GM19324 (cell line): ENCODE data around the gene PTPRD.

ENCODE experiments used
- ATAC-seq: cut with Tn5 transposase; IDR thresholded peaks from one replicate; pipeline ENCODE4 v1.9.1; 2021; ENCODE audit warnings: mild to moderate bottlenecking, moderate library complexity; ENCODE audit not compliant: unreplicated experiment, low FRiP score

The PTPRD gene

DNA sequence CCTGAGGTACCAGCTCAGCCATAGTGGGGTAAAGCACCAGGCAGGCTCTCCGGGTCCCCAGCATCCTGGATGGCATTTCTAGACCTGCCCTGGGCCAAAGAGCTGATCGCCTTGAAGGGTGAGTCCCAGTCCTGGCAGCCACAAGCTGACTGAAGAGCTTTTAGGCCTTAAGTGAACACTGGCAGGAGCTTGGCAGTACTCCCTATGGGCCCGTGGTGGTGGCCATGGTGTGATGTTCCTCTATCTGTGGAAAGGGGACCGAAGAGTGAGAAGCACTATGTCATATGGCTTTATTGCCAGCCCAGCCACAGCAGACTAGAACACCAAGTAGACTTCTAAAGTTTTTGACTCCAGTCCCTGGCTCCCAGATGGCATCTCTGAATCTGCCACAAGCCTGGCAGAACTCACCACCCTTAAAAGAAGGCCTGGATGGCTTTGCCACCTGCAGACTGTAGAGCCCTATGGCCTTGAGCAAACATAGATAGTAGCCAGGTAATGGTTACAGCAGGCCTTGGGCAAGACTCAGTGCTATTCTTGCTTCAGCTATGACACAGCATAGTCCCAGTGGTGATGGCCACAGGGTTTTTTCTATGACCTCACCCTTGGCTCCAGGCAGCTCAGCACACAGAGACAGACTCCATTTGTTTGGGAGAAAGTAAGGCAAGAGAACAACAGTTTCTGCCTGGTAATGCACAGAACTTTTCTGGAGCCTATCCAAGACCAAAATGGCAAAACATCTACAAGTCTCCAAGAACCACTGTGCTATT lies 2011.7 kb downstream of the PTPRD start:
- no peak for ATAC-seq

DNA sequence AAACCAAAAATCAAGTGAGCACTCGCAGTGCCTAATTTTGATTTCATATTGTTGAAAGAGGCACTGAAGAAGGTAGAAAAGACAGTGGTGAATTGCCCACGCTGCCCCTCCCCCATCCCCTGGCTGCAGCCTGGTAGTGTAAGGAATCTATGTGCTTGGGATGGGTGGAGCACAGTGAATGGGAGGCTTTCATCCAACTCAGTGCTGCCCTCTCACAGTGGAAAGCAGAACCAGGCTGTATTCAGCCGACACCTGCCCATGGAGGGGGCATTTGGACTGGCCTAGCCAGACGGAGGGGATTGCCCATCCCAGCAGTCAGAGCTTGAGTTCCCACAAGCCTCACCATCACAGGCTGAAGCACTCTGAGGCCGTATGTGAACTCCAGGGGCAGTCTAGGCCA lies 2012.9 kb downstream of the PTPRD start:
- no peak for ATAC-seq

DNA sequence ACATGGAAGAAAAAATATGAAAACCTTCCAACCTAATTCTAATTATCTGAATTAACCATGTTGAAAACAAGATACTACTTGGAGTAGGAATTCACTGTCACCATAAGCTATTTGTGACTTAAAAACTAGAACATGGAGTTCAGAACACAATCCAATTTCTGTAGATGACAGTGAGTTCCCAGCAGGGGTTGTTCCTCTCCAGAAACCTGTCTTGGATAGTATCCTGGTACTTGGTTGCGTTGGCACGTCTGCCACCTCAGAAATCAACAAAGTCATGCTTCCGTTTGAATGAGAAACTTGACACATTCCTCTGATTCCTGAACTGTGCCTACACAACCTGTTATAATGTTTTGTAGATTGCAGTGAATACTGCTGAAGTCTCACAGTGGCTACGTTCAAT lies 2023.3 kb downstream of the PTPRD start:
- no peak for ATAC-seq

DNA sequence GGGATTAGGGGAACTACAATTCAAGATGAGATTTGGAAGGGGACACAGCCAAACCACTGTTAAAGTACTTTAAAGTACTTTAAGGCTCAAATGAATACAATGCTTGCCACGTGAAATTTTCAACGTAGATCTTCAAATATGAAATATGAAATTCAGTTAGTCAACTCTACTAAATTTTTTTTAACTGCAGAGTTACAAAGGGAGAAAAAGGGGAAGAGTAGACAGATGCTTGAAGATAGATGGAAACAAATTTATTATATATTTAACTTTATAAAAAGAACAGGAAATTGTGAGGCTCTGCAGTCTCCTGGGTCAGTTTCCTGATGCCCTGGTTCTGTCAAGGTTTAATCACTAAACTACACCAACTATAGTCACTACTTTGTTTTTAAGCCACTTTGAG lies 2027.8 kb downstream of the PTPRD start:
- no peak for ATAC-seq

DNA sequence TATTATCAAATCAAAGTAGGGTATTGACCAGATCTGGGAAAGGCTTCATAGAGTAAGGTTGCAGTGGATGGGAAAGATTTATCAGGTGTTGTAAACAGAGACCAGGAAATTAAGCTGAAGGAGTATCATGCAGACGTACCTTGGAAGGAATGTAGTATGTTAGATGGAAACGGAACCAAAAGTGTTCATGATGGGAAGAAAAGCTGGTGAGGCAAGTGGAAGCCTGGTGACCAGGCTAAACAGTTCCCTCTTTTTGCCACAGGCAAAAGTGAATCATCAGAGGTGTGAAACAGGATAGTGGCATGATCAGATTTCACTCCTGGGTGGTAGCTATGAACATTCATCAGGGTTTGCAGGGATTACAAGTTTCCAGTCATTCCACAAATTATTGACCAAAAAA lies 2033.1 kb downstream of the PTPRD start:
- no peak for ATAC-seq

DNA sequence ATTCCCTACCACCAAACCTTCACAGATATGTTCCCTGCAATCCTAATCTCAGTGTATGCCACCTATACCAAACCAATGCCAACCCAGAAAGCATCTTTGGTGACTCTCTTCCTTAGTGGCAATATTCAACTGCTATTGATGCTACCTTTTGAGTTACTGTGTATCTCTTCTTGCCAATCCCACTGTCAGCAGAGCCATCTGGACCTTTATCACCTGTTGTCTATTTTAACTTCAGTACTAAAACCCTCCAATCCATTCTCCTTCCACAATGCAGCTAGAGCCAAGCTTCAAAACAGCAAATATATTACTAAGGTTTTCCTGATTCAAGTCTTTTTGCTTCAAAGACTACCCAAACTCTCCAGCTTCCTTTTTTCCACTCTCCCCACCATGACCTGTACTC lies 2036.1 kb downstream of the PTPRD start:
- no peak for ATAC-seq

DNA sequence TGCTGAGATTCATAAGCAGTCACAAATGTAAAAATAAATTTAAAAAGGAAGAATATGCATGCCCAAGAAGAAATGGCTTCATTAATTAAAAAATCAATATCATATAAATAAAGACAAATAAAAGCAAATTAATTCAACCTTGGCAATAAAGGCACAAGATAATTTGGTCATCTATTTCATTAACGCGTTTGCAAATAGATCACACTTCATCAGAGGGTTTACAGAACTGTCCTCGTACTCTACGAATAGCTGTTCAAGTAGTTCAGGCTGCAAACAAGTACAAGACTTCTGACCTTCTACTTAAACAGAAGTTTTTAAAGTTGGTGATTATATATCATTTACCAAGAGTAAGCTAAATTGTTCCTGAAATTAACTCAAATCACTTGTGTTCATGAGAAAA lies 2038.0 kb downstream of the PTPRD start:
- no peak for ATAC-seq

DNA sequence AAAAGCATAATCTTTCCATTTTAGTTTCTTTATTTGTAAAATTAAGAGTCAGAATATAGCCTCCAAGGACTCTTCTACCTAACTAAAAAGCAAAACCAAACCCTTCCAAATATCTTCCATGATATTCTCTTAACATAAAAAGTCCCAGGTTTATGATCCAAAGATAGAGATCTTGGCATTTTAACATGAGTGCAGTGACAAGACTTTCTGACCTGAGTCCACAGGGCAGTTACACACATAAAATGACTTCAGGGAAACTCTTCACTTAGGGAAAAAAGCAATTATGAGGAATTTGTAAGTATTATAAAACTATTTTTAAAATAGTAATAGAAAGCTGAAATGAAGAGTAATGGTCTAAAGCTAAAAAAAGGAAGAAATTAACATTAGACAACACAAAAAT lies 2040.6 kb downstream of the PTPRD start:
- no peak for ATAC-seq

DNA sequence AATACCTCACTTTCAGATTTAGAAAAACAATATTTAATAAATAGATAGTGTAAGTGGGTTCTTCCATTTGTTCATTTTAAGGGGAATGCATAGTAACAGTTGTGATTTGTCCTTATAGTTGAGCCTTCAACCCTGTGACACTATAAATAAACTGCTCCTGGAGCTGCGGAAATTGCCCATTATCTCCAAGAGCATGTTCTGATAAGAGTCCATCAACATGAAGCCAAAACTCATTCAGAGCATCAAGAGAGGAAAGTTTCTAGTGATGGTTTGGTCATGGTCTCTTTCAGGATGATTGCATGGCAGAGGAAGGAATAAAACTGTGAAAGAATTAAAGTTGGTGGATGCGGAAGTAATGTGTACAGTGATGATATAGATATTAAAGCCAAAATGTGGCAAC lies 2041.2 kb downstream of the PTPRD start:
- no peak for ATAC-seq

DNA sequence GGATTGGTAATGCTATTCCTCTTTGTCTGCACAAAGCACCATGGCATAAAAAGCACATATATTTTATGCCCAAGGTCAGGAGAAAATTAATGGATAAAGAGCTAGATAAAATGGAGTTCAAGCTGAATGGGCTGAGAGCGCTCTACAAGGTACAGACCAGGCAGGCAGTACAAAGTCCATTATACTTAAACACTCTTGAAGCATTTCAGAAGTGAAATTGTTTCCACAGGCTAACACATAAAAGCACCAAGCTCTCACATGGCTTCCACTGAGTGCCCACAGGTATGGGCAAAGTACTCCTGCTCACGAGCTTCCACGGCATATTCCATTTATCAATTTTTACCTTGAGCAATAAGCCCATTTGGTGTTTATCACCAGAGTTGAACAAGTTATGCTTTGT lies 2042.0 kb downstream of the PTPRD start:
- no peak for ATAC-seq

DNA sequence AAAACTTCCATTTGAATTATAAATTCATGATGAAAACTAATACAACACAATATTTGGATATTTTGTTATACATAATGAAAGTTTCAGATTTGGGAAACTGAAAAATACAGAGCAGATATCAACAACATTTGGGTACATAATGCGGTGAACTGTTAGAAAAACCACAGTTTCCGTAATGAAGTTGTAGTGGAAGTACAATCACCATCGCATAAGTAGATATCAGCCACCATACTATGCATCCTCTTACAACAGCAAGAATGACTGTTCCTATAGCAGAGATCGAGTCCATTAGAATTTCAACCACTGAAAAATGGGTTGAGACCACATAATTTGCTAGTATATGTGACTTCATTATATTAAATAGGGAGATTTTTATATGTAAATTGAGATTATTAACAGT lies 2043.0 kb downstream of the PTPRD start:
- ATAC-seq, result no peak

DNA sequence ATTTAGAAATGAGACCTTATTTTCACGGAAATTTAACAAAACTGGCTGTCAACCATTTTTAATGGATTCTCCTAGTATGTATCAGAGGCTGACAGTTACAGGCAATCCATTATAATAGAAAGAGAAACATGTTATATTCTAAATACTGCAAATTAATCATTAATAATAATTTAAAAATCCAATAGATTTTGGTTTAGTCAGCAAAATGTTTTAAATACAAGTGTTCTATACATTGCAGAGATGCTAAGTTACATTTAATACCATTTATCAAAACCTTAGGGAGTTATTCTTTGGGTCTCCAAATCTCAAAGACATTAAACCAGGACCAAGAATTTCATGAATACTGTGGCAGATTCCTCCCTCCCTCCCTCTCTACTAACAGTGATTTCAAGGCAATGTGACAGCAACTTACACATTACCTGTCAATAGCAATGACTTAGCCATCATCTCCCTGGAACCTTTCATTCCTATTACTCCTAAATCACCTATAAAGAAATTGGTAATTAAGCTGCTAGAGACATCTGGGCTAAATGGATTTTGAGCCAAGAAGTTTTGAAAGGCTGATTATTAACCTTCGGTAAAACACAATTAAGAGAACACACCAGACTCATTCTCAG lies 2044.7 kb downstream of the PTPRD start:
- no peak for ATAC-seq

DNA sequence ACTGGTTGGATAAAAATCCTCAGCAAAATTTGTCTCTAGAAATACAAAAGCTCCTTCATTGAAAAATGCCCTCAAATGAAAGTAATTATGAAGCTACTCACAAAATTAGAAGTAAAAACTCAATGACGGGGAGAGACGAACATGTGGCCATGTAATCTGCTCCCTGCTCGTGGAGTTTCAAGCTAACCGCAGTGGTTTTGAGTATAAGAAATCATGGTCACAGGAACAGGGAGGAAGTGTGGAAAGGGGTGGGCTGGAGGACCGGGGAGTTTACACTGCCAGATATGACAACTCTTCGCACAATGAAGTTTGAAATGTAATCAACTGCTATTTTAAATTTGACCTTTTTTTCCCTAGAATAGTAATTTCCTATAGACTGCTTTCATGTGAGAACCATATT lies 2047.8 kb downstream of the PTPRD start:
- no peak for ATAC-seq

DNA sequence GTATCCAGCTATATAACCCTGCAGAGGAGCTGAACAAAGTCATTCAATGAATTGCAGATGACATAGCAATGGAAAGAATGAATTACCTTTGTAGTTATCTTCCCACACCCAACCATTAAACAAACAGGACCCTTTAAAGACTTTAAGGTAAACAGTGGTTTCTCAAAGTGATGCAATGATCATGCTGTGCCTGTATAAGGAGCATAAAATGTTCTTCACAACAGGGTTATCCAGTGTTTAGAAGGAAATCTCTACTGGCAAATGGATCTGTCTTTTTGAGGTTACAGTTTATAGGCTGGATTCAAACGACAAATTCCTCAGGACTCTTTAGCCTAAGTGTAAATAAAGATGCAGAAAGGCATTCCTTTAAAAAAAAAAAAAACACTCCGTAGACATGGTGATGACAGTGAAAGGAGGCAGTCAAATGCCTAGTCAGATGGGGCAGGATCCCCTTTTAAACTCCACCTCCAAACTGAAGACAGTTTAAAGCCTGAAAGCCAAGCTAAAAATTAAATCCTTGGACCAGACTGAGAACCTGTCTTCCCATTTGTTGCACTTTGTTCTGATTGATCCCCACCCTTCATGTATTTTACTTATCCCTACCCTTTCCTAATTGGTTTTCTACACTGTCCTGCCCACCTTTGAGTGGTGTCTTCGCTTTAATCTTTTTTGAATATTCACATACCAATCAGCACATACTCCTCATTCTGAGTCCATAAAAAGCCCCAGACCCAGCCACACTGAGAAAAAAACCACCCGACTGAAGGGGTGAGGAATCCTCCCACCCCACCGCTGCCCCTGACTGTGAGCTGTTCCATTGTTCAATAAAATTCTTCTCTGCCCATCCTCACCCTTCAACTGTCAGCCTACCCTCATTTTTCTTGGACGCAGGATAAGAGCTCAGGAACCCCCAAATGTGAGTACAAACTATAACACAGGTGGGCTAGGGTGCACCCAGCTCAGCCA lies 2052.0 kb downstream of the PTPRD start:
- ATAC-seq, result no peak

DNA sequence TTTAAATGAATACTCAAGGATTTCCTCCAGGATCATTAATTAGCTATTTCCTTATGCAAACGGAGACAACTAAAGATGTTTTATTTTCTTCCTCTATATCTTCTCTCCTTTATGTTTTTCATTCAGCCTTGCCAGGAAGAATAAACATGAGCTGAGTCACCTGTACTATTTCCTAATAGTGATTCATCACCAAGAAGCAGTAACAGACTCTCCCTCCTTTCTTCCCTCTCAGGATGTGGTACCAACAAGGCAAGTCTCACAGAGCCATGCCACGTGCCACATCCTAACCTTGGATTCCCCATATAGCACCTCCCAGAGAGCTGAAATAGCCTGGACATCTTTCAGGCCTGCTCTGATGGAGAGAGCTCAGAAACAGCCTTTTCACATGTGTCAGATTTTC lies 2054.6 kb downstream of the PTPRD start:
- ATAC-seq, result no peak

DNA sequence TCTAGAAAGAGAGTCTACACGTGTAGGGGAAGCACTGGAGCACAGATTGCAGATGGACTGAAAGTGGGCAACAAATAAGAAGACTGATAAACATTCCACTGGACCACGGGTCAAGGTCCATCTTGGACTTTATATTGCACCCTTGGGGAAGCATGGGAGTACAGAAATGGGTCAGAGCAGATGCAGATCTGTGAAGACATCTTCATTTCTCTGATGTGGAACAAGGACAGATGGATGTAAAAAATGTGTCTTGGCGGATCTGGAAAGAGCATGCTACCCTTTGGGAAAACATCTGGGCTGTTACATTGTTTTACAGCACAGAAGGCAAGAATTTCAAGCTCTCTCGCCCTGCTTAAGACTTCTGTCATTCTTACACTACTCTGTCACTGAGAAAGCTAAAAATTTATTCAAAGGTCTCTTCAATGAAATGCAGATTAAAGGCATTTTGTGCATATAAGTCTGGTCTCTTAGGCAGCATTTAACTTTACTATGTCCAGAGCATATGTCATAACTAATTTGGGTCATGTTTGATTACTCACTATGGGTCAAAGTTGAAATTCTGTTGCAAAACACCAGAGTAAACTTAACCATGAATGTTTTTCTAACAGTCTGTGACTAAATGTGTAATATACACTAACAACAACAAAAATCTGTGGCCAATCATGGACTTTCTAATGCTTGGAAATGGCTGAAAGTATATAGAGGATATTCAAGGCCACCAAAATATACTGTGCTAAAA lies 2056.9 kb downstream of the PTPRD start:
- ATAC-seq, result no peak

DNA sequence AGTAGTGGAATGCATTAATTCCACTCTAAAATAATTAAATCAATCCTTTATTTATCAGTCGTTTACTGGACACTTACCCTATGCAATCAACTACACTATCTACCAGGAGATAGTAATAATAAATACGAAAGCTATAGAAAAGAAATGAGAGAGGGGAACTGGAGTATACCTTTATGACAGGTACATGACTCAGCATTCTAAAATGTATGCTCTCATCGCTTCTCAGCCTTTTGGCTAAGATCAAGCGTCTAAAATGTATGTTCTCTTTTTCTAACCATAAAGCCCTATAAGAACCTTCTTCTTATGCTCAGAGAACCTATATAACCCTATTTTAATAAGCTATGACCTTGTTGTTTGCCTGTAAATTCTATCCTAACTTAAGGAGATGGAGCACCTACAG lies 2059.4 kb downstream of the PTPRD start:
- no peak for ATAC-seq

DNA sequence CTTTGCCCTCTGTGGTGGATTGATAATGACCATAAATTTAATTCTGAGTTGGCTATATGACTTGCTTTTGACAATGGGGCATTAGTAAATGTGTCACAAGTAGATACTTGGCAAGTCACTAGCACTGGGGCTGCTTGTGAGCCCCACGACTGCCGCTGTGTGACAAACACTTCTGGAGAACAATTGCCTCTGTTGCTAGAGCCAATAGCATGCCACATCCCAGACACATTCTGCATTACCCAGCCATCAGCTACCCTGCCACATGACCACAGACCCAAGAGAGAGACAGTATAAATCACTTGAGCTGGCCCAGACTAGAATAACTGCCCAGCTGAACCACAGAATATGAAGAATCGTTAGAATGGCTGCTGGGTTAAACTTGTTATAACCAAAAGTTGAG lies 2060.1 kb downstream of the PTPRD start:
- ATAC-seq, result no peak

DNA sequence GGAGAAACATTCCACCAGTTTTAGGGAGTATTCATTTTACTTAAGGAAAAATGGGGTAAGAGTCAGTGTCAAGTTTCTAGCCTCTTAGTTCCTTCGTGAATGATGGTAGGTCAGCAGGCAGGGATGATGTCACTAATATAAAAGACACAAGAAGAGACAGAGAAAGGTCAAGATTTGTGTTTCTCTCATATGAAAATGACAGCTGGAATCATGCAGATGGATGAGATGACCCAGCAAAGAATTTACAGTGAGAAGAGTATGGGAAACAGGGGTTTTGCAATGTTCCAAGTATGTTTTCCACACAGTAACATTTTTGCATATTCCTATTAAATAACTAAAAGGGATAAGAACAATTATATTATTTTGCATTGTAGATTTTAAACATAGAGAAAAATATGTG lies 2063.6 kb downstream of the PTPRD start:
- no peak for ATAC-seq

DNA sequence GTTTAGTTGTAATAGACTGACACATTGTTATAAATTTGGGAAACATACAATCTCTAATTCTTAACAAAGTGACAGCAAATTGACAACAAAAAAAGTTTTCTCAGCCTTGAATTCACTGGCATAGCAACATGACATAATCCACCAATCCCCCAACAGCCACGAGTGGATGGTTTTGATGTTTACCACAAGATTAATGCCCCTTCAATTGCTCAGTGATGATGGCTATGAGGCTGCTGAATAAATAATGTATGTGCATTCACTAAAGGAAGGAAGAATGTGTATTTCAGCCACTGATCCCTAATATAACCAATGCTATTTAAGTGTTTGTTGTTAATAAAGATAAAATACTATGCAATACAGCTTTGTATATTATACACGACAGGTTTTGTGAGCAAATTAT lies 2069.6 kb downstream of the PTPRD start:
- ATAC-seq, result no peak

DNA sequence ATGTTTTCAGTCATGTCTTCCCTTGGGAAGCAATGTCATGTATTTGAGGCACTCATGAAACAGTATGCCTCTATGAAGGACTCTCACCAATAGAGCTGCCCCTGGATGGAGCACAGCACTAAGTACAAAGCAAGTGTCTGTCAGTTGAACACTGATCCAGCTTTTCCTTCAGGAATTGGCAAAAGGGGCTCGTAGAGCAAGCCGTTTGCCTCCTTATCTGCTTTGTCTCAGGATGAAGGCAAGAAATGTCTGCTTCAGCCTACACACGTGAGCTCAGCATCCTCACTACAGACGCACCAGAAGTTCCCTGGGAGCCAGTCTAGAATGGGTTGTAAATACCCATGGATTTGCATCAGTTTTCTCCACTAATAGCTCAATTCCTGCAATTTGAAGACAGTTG lies 2070.3 kb downstream of the PTPRD start:
- ATAC-seq, result no peak
